ENCODE measurements around the gene ASCC1. TPM values are rescaled to one million over a fixed set of nuclear protein-coding genes. Genes with fewer than 3 reads are reported as not detected.

Gene ASCC1
- total RNA-seq, 1 donor from 2014 or later, result 49.5 TPM

GRCh38 chr10:72245949-72246525, 30.0 kb upstream of the ASCC1 start:
- Histone ChIP-seq H3K4me3 (no peak overlapping the region), H3F3A (ENCODE audit: low read depth) (peaks cover 15% of the 10 kb centered on the region), H3K4me2 (no peak overlapping the region), H3K79me2 (ENCODE audit: low read depth) (no peaks in the 10 kb centered on the region), H3K9ac (no peak overlapping the region), H2AFZ (replicated peaks) (no peak overlapping the region), H3K4me1 (peaks cover 25% of the 10 kb centered on the region), H3K36me3 (no peaks in the 10 kb centered on the region), H4K20me1 (ENCODE audit: low read depth) (no peaks in the 10 kb centered on the region), H3K27me3 (no peaks in the 10 kb centered on the region), H3K27ac (no peak overlapping the region), H3K9me3 (ENCODE audit: low read depth) (no peaks in the 10 kb centered on the region)
- DNase-seq (ENCODE audit: low spot score), result no peak
- Mint-ChIP-seq H3K36me3 (no peaks in the 10 kb centered on the region), H3K27me3 (ENCODE audit: insufficient read depth, low read depth) (peaks cover 4% of the 10 kb centered on the region), H3K9me3 (no peaks in the 10 kb centered on the region), H3K27ac (peak overlapping the region; percentile 78), H3K4me1 (peaks cover 49% of the 10 kb centered on the region), H3K4me3 (no peak overlapping the region)
- TF ChIP-seq EZH2 (IDR thresholded peaks at IDR 0.05), result no peak
- no peak for TF ChIP-seq CTCF (IDR thresholded peaks at IDR 0.05)
- no peak for TF ChIP-seq EZH2phosphoT487 (IDR thresholded peaks at IDR 0.05)

- Mint-ChIP-seq H3K4me1 (peaks cover 51% of the 10 kb centered on the region), H3K36me3 (peaks cover 2% of the 10 kb centered on the region), H3K4me3 (no peak overlapping the region), H3K27ac (peak overlapping the region; percentile 13), H3K27me3 (ENCODE audit: insufficient read depth, low read depth) (peaks cover 4% of the 10 kb centered on the region), H3K9me3 (no peaks in the 10 kb centered on the region)
- TF ChIP-seq EZH2 (IDR thresholded peaks at IDR 0.05), result no peak
- Histone ChIP-seq H3K27ac (no peak overlapping the region), H3K36me3 (no peaks in the 10 kb centered on the region), H3K79me2 (ENCODE audit: low read depth) (no peaks in the 10 kb centered on the region), H3K4me3 (no peak overlapping the region), H3K4me1 (peaks cover 25% of the 10 kb centered on the region), H3K4me2 (no peak overlapping the region), H3K27me3 (no peaks in the 10 kb centered on the region), H2AFZ (replicated peaks) (no peak overlapping the region), H3F3A (ENCODE audit: low read depth) (peaks cover 11% of the 10 kb centered on the region), H3K9ac (no peak overlapping the region), H3K9me3 (ENCODE audit: low read depth) (no peaks in the 10 kb centered on the region), H4K20me1 (ENCODE audit: low read depth) (no peaks in the 10 kb centered on the region)
- no peak for DNase-seq (ENCODE audit: low spot score)
These were observed 28.5 kb upstream of the ASCC1 start for GRCh38 chr10:72244573-72245038.

- H3K4me1 ChIP-seq, result peaks cover 22% of the 10 kb centered on the region
- Mint-ChIP-seq H3K36me3 (peaks cover 3% of the 10 kb centered on the region), H3K27me3 (ENCODE audit: insufficient read depth, low read depth) (peaks cover 4% of the 10 kb centered on the region), H3K27ac (peak overlapping the region; percentile 47), H3K4me3 (no peak overlapping the region), H3K4me1 (peaks cover 49% of the 10 kb centered on the region), H3K9me3 (no peaks in the 10 kb centered on the region)
- no peaks in the 10 kb centered on the region for H3K27me3 ChIP-seq
- H2AFZ ChIP-seq (replicated peaks), result no peak overlapping the region
- no peaks in the 10 kb centered on the region for H3K79me2 ChIP-seq (ENCODE audit: low read depth)
- H4K20me1 ChIP-seq (ENCODE audit: low read depth), result no peaks in the 10 kb centered on the region
- H3K9ac ChIP-seq, result no peak overlapping the region
- TF ChIP-seq EZH2 (IDR thresholded peaks at IDR 0.05), result no peak
- TF ChIP-seq CTCF (IDR thresholded peaks at IDR 0.05), result no peak
- no peak for TF ChIP-seq EZH2phosphoT487 (IDR thresholded peaks at IDR 0.05)
- H3K27ac ChIP-seq, result no peak overlapping the region
- H3K36me3 ChIP-seq, result no peaks in the 10 kb centered on the region
- no peaks in the 10 kb centered on the region for H3K9me3 ChIP-seq (ENCODE audit: low read depth)
- peaks cover 11% of the 10 kb centered on the region for H3F3A ChIP-seq (ENCODE audit: low read depth)
- DNase-seq (ENCODE audit: low spot score), result no peak
- H3K4me3 ChIP-seq, result no peak overlapping the region
- H3K4me2 ChIP-seq, result no peak overlapping the region
These were observed 27.9 kb upstream of the ASCC1 start for GRCh38 chr10:72243822-72244437.

GRCh38 chr10:72242675-72243074, 26.6 kb upstream of the ASCC1 start:
- TF ChIP-seq CTCF (IDR thresholded peaks at IDR 0.05) (no peak), EZH2 (IDR thresholded peaks at IDR 0.05) (no peak), EZH2phosphoT487 (IDR thresholded peaks at IDR 0.05) (no peak)

More at GRCh38 chr10:72242675-72243074, 26.6 kb upstream of the ASCC1 start:
- Mint-ChIP-seq H3K27me3 (ENCODE audit: insufficient read depth, low read depth) (peaks cover 4% of the 10 kb centered on the region), H3K9me3 (no peaks in the 10 kb centered on the region), H3K27ac (peak overlapping the region; percentile 95), H3K4me1 (peaks cover 36% of the 10 kb centered on the region), H3K36me3 (peaks cover 6% of the 10 kb centered on the region), H3K4me3 (peak overlapping the region; percentile 9)
- Histone ChIP-seq H4K20me1 (ENCODE audit: low read depth) (no peaks in the 10 kb centered on the region), H3K9me3 (ENCODE audit: low read depth) (no peaks in the 10 kb centered on the region), H2AFZ (replicated peaks) (peak overlapping the region; percentile 18), H3K27ac (no peak overlapping the region), H3K36me3 (no peaks in the 10 kb centered on the region), H3K4me3 (no peak overlapping the region), H3K4me2 (no peak overlapping the region), H3K9ac (no peak overlapping the region), H3K79me2 (ENCODE audit: low read depth) (no peaks in the 10 kb centered on the region), H3F3A (ENCODE audit: low read depth) (peaks cover 5% of the 10 kb centered on the region), H3K27me3 (no peaks in the 10 kb centered on the region), H3K4me1 (peaks cover 9% of the 10 kb centered on the region)
- DNase-seq (ENCODE audit: low spot score), result no peak

All from neural progenitor cell (in vitro differentiated cells).